SK-N-MC (cell line): ENCODE results near the gene ZBTB7C.

Source experiments
- EZH2 ChIP-seq: fragments of 200-600 bp; sonication (generic); IDR thresholded peaks from one replicate; pipeline ENCODE4 v1.6.1; 2017; ENCODE audit warnings: antibody characterized with exemption
- POLR2AphosphoS5 ChIP-seq: IDR thresholded peaks from 2 replicates; pipeline ENCODE4 v1.6.1; 2012; ENCODE audit warnings: mild to moderate bottlenecking, low read depth, low read length, borderline replicate concordance

DNA sequence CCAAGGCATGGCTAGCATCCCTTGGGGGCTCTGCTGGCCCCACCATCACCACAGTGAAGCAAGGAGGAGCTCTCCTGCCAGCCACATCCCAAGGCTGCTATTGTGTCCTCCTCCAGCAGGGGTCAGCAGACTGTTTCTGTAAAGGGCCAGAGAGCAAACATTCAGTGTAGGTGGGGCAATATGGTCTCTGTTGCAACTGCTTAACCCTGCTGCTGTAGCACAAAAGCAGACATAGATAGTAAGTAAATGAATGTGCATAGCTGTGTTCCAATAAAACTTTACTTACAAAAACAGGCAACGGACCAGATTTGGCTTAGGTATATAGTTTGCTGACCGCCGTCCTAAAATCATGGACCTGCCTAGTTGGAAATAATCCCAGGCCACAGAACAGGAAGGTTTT is 36.4 kb upstream of the ZBTB7C start:
- TF ChIP-seq EZH2: no peak
- TF ChIP-seq POLR2AphosphoS5: no peak
